Neuronal stem cell (in vitro differentiated cells): ENCODE measurements around the gene ADAP1.
A peak's percentile ranks its signal among the peaks of the same experiment; 100 is the strongest.

Experiments used
- DNase-seq: peaks from one replicate; pipeline ENCODE4 v3.0.0-alpha.2; 2013; ENCODE audit warnings: low spot score
- H2AFZ ChIP-seq: one replicate; pipeline ENCODE4 v1.6.1; 2013; ENCODE audit warnings: mild to moderate bottlenecking, low read length, inconsistent platforms
- H2AK5ac ChIP-seq: 2 replicates; pipeline ENCODE4 v1.6.1; 2013; ENCODE audit warnings: low read depth, mild to moderate bottlenecking, inconsistent platforms, low read length, moderate library complexity, mixed read lengths
- H2BK120ac ChIP-seq: 2 replicates; pipeline ENCODE4 v1.6.1; 2013; ENCODE audit warnings: low read depth, mild to moderate bottlenecking, inconsistent platforms, low read length, moderate library complexity, mixed read lengths
- H2BK12ac ChIP-seq: one replicate; pipeline ENCODE4 v1.6.1; 2013; ENCODE audit warnings: low read length, inconsistent platforms
- H2BK15ac ChIP-seq: 2 replicates; pipeline ENCODE4 v1.6.1; 2013; ENCODE audit warnings: mild to moderate bottlenecking, low read length, inconsistent platforms, mixed read lengths
- H2BK5ac ChIP-seq: one replicate; pipeline ENCODE4 v1.6.1; 2013; ENCODE audit warnings: inconsistent platforms, mild to moderate bottlenecking, low read length, moderate library complexity
- H3K14ac ChIP-seq: one replicate; pipeline ENCODE4 v1.6.1; 2013; ENCODE audit warnings: low read length, inconsistent platforms
- H3K18ac ChIP-seq: 2 replicates; pipeline ENCODE4 v1.6.1; 2013; ENCODE audit warnings: low read length, inconsistent platforms
- H3K23ac ChIP-seq: 2 replicates; pipeline ENCODE4 v1.6.1; 2013; ENCODE audit warnings: low read depth, mild to moderate bottlenecking, mixed read lengths, low read length, inconsistent platforms; ENCODE audit not compliant: poor library complexity
- H3K27ac ChIP-seq: replicated peaks from 3 replicates; pipeline ENCODE4 v1.5.1; 2013; ENCODE audit warnings: low read length, inconsistent platforms
- H3K27me3 ChIP-seq, 3 experiments: 2 replicates each; pipeline ENCODE4 v1.6.1; 2013; ENCODE audit warnings: low read length in 3 of 3, mild to moderate bottlenecking in 2 of 3, inconsistent platforms in 1 of 3, low read depth in 1 of 3, mixed read lengths in 1 of 3, moderate library complexity in 1 of 3; ENCODE audit not compliant: control insufficient read depth in 3 of 3, insufficient read depth in 3 of 3
- H3K36me3 ChIP-seq, 2 donors: replicated peaks in 1 of 2; 2 replicates each; pipeline ENCODE4 v1.6.1; 2013; ENCODE audit warnings: low read length in 2 of 2; ENCODE audit not compliant: control insufficient read depth in 2 of 2, insufficient read depth in 2 of 2
- H3K4ac ChIP-seq: 2 replicates; pipeline ENCODE4 v1.6.1; 2013; ENCODE audit warnings: inconsistent platforms, mild to moderate bottlenecking, low read length, moderate library complexity
- H3K4me1 ChIP-seq, 2 donors: 1 replicate in 1 of 2; 2 replicates in 1 of 2; pipeline ENCODE4 v1.6.1; 2013; ENCODE audit warnings: low read length in 2 of 2, low read depth in 1 of 2; ENCODE audit not compliant: control insufficient read depth in 2 of 2, insufficient read depth in 1 of 2
- H3K4me2 ChIP-seq: one replicate; pipeline ENCODE4 v1.6.1; 2013; ENCODE audit warnings: mild to moderate bottlenecking, low read length, inconsistent platforms; ENCODE audit not compliant: insufficient read depth, poor library complexity, severe bottlenecking
- H3K4me3 ChIP-seq, 2 donors: 2 replicates each; pipeline ENCODE4 v1.5.1; 2013; ENCODE audit warnings: low read length in 2 of 2, mild to moderate bottlenecking in 2 of 2, inconsistent platforms in 1 of 2, moderate library complexity in 1 of 2
- H3K79me1 ChIP-seq: one replicate; pipeline ENCODE4 v1.6.1; 2013; ENCODE audit warnings: low read depth, mild to moderate bottlenecking, inconsistent platforms, low read length, moderate library complexity
- H3K9ac ChIP-seq: one replicate; pipeline ENCODE4 v1.6.1; 2013; ENCODE audit warnings: mild to moderate bottlenecking, low read depth, low read length, inconsistent platforms; ENCODE audit not compliant: poor library complexity
- H3K9me3 ChIP-seq, 2 donors: replicated peaks in 1 of 2; 2 replicates each; pipeline versions ENCODE3 to v1.6.1; 2013; ENCODE audit warnings: low read length in 2 of 2, mild to moderate bottlenecking in 2 of 2, inconsistent platforms in 1 of 2, low read depth in 1 of 2, mixed read lengths in 1 of 2, moderate library complexity in 1 of 2; ENCODE audit not compliant: control insufficient read depth in 2 of 2, insufficient read depth in 1 of 2
- H4K8ac ChIP-seq: one replicate; pipeline ENCODE4 v1.6.1; 2013; ENCODE audit warnings: low read depth, mild to moderate bottlenecking, inconsistent platforms, low read length, moderate library complexity
- H4K91ac ChIP-seq: one replicate; pipeline ENCODE4 v1.6.1; 2013; ENCODE audit warnings: low read length, low read depth, mild to moderate bottlenecking, inconsistent platforms; ENCODE audit not compliant: poor library complexity
- WGBS, 2 donors: extraction: QIAGEN DNeasy Blood & Tissue Kit; methylation state at CpG; one replicate each; pipeline ENCODE4 v1.1.7; 2013; ENCODE audit warnings: missing lambda C conversion rate in 2 of 2, mixed read lengths in 1 of 2; ENCODE audit not compliant: insufficient read length in 2 of 2, insufficient replicate concordance in 1 of 2; ENCODE audit errors: extremely low coverage in 2 of 2; 5-methylcytosine and 5-hydroxymethylcytosine counted together

ADAP1 gene

GRCh38 chr7:922334-923107 lies 32.0 kb downstream of the ADAP1 start:
- no peak overlapping the region for H3K4me3 ChIP-seq
- peak overlapping the region; percentile 89 for H2BK15ac ChIP-seq
- peak overlapping the region; percentile 72 for H2BK120ac ChIP-seq
- no peaks in the 10 kb centered on the region for H3K36me3 ChIP-seq
- peak overlapping the region; percentile 94 for H2AK5ac ChIP-seq
- WGBS, 2 donors, result no CpG with 5 or more reads among the region's 29 CpGs
- peaks cover 0 to 9% (median 0%) of the 10 kb centered on the region in 3 experiments for H3K27me3 ChIP-seq
- H3K27ac ChIP-seq, result no peak overlapping the region
- H4K91ac ChIP-seq, result no peak overlapping the region
- no peaks in the 10 kb centered on the region for H3K79me1 ChIP-seq
- no peak overlapping the region for H3K23ac ChIP-seq
- DNase-seq, result no peak
- no peak overlapping the region for H3K4me2 ChIP-seq
- H3K9me3 ChIP-seq, result no peaks in the 10 kb centered on the region
- peak overlapping the region; percentile 82 for H2BK5ac ChIP-seq
- H3K9ac ChIP-seq, result peak overlapping the region; percentile 12
- H3K18ac ChIP-seq, result peak overlapping the region; percentile 91
- H3K4ac ChIP-seq, result no peak overlapping the region
- peak overlapping the region; percentile 22 for H2BK12ac ChIP-seq
- H3K4me1 ChIP-seq, result peaks cover 7 to 11% of the 10 kb centered on the region in 2 donors
- H3K14ac ChIP-seq, result no peak overlapping the region
- peak overlapping the region; percentile 88 for H2AFZ ChIP-seq
- H4K8ac ChIP-seq, result no peak overlapping the region

DNA sequence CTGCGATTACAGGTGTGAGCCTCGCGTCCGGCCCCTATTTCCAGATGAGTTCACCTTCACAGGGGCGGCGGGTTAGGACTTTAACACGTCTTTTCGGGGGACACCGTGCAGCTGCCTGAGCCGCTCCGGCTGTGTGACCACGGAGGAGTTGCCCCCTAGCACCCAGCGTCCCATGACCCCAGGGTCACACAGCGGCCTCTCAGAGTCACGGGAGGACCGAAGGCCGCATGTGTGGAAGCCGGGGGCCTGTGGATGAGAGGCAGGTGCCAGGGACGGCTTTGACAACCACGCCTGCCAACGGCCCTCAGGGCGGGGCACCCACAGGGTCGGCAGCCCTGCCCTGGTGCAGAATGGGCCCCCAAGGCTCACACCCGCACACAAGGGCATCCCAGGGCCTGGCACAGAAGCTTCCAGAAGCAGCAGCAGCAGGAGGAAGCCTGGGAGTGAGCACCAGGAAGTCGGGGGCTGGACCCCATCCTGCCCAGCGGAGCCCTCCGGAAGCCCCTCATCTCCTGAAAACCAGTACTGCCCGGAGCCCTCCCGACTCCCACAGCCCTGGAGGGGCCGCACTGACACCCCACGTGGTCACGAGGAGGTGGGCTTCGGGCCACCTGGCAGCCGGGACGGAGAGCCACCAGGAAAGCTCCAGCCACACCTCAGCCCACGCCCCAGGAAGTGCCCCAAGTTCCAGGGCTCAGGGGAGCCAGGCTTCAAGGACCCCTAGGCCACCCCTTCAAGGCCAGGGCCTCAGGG lies 32.7 kb downstream of the ADAP1 start:
- H2AK5ac ChIP-seq, result peak overlapping the region; percentile 94
- peak overlapping the region; percentile 61 for H2BK120ac ChIP-seq
- H3K4ac ChIP-seq, result no peak overlapping the region
- H3K4me2 ChIP-seq, result no peak overlapping the region
- H2BK12ac ChIP-seq, result no peak overlapping the region
- H3K79me1 ChIP-seq, result no peaks in the 10 kb centered on the region
- no peak overlapping the region for H3K4me3 ChIP-seq
- peak overlapping the region; percentile 82 for H2BK5ac ChIP-seq
- peak overlapping the region; percentile 63 for H3K14ac ChIP-seq
- peak overlapping the region; percentile 89 for H2BK15ac ChIP-seq
- no peak overlapping the region for H3K23ac ChIP-seq
- H3K4me1 ChIP-seq, result peaks cover 7 to 11% of the 10 kb centered on the region in 2 donors
- H3K18ac ChIP-seq, result peak overlapping the region; percentile 87
- peaks cover 0 to 9% (median 0%) of the 10 kb centered on the region in 3 experiments for H3K27me3 ChIP-seq
- H3K9me3 ChIP-seq, result no peaks in the 10 kb centered on the region
- no peak overlapping the region for H3K27ac ChIP-seq
- DNase-seq, result no peak
- H3K9ac ChIP-seq, result no peak overlapping the region
- no peak overlapping the region for H4K91ac ChIP-seq
- no peak overlapping the region for H2AFZ ChIP-seq
- WGBS, 2 donors, result no CpG with 5 or more reads among the region's 36 CpGs
- no peaks in the 10 kb centered on the region for H3K36me3 ChIP-seq
- H4K8ac ChIP-seq, result no peak overlapping the region

DNA sequence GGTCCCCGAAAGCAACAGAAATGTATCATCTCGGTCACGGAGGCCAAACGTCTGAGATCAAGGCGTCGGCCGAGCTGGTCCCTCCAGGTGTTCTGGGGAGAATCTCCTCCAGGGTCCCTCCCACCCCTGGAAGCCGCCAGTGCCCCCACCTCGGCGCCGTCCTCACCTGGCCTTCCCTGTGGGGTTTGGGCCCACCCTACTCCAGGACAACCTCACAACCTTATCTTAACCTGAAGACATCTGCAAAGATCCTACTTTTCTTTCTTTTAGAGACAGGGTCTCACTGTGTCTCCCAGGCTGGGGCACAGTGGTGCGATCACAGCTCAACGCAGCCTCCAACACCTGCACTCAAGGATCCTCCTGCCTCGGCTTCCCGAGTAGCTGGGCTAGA lies 33.4 kb downstream of the ADAP1 start:
- H2AFZ ChIP-seq, result no peak overlapping the region
- no peak overlapping the region for H3K4ac ChIP-seq
- H2BK12ac ChIP-seq, result no peak overlapping the region
- peaks cover 0 to 15% (median 0%) of the 10 kb centered on the region in 3 experiments for H3K27me3 ChIP-seq
- no peak overlapping the region for H2BK120ac ChIP-seq
- no peak overlapping the region for H4K8ac ChIP-seq
- no peaks in the 10 kb centered on the region for H3K36me3 ChIP-seq
- H2BK15ac ChIP-seq, result peak overlapping the region; percentile 89
- H3K14ac ChIP-seq, result no peak overlapping the region
- H3K9me3 ChIP-seq, result no peaks in the 10 kb centered on the region
- no peak overlapping the region for H2BK5ac ChIP-seq
- H3K27ac ChIP-seq, result no peak overlapping the region
- no peak for DNase-seq
- H3K4me1 ChIP-seq, result peaks cover 7 to 17% of the 10 kb centered on the region in 2 donors
- no peaks in the 10 kb centered on the region for H3K79me1 ChIP-seq
- no peak overlapping the region for H2AK5ac ChIP-seq
- no peak overlapping the region for H3K9ac ChIP-seq
- no peak overlapping the region for H3K4me3 ChIP-seq
- no peak overlapping the region for H4K91ac ChIP-seq
- no peak overlapping the region for H3K18ac ChIP-seq
- no peak overlapping the region for H3K23ac ChIP-seq
- H3K4me2 ChIP-seq, result no peak overlapping the region
- no CpG with 5 or more reads among the region's 15 CpGs for WGBS, 2 donors
